ENCODE results near the gene ARGLU1.

The ARGLU1 gene

DNA sequence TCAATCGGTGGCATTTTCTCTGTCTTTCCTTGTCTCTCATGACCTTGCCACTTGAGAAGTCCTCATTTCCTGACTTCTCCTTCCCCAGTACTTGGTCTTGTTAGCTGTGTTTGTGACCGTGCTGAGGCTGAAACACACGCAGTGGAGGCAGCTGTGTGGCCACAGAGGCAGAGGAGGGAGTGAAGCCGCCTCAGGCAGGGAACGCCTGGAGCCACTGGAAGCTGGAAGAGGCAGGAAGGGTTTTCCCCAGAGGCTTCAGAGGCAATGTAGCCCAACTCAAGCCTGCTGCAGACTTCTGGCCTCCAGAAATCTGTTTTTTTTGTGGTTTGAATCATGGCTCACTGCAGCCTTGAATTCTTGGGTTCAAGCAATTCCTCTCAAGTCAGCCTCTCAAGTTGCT, 29.2 kb upstream of the ARGLU1 start:
- H3K4me3 ChIP-seq (replicated peaks; ENCODE audit: low read depth, low read length) = no peak overlapping the region

DNA sequence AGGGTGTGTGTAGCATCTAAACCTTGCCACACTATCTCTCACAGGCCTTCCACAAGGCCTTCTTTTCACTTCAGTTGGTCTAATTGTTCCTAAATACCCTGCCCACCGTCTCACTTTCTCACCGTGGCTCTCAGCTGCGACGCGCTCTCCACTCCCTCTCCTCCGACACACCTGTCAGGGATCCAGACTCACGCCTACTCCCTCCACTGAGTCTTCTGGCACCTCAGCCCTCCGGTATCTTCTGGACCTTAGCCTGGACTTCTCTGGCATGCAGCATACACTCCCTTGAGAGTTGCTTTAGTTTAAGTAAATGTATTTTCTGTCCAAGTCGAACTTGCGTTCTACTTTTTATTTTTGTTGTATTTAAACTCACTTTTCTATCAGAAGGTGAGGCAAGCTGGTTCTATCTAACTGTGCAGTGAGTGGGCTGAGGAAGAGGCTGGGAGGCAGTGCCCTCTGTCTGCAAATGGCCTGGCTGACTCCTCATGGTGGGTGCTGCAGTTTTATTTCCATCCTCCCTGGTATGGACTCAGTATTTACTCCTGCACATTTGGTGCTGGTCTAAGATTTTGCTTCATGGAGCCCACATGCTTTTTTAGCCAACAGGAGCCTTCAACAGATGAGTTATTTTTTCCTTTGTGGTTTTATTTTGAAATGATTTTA, 28.5 kb upstream of the ARGLU1 start:
- TF ChIP-seq, protein P1, sequence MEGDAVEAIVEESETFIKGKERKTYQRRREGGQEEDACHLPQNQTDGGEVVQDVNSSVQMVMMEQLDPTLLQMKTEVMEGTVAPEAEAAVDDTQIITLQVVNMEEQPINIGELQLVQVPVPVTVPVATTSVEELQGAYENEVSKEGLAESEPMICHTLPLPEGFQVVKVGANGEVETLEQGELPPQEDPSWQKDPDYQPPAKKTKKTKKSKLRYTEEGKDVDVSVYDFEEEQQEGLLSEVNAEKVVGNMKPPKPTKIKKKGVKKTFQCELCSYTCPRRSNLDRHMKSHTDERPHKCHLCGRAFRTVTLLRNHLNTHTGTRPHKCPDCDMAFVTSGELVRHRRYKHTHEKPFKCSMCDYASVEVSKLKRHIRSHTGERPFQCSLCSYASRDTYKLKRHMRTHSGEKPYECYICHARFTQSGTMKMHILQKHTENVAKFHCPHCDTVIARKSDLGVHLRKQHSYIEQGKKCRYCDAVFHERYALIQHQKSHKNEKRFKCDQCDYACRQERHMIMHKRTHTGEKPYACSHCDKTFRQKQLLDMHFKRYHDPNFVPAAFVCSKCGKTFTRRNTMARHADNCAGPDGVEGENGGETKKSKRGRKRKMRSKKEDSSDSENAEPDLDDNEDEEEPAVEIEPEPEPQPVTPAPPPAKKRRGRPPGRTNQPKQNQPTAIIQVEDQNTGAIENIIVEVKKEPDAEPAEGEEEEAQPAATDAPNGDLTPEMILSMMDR (IDR thresholded peaks at IDR 0.05; ENCODE audit: low read depth, low read length, missing control alignments) = no peak
- DNase-seq (ENCODE audit: extremely low read depth, low read depth) = no peak

More for the DNA sequence above, 29.2 kb upstream of the ARGLU1 start:
- TF ChIP-seq, protein P1 (IDR thresholded peaks at IDR 0.05; ENCODE audit: low read depth, low read length, missing control alignments) = no peak
- no peak for DNase-seq (ENCODE audit: extremely low read depth, low read depth)

DNA sequence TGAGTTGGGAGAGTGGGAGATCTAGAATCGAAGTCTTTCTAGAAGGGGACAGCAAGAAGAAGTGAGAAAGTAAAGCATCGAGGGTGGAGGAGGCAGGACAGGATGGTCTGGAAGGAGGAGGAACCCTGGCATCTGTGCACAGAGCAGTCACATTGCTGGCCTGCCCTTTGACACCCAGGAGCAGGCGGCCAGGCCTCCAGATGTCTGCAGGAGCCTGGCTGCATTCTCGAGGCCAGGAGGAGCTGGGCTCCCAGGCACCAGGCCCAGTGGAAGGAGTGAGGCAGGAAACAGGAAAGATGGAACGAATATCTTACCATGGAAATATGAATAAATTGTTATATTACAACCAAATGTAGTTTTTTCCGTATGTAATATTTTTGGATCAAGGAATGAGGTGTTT, 27.7 kb upstream of the ARGLU1 start:
- H3K4me3 ChIP-seq (replicated peaks; ENCODE audit: low read depth, low read length) = no peak overlapping the region
- no peak for DNase-seq (ENCODE audit: extremely low read depth, low read depth)
- TF ChIP-seq, protein P1 (IDR thresholded peaks at IDR 0.05; ENCODE audit: low read depth, low read length, missing control alignments) = no peak

More for the DNA sequence above, 28.5 kb upstream of the ARGLU1 start:
- H3K4me3 ChIP-seq (replicated peaks; ENCODE audit: low read depth, low read length) = no peak overlapping the region

DNA sequence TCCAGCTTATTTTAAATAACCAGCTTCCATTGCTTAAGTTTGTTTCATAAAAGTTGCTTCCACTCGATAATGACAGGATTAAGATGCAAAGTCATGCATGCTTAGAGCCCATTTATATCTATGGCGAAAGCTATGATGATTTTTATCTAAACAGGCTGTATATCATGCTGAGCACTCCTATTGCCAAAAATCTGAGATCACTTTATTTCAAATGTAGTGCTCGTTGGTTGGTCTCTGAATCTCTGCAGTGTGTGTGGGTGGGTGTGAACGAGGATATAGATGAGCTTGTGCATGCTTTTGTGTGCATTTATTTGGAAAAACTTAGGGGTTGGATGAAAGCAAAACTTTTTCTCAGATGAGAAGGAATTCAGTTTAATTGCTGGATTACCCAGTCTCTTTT, 27.0 kb upstream of the ARGLU1 start:
- TF ChIP-seq, protein P1 (IDR thresholded peaks at IDR 0.05; ENCODE audit: low read depth, low read length, missing control alignments) = no peak
- no peak for DNase-seq (ENCODE audit: extremely low read depth, low read depth)
- no peak overlapping the region for H3K4me3 ChIP-seq (replicated peaks; ENCODE audit: low read depth, low read length)

DNA sequence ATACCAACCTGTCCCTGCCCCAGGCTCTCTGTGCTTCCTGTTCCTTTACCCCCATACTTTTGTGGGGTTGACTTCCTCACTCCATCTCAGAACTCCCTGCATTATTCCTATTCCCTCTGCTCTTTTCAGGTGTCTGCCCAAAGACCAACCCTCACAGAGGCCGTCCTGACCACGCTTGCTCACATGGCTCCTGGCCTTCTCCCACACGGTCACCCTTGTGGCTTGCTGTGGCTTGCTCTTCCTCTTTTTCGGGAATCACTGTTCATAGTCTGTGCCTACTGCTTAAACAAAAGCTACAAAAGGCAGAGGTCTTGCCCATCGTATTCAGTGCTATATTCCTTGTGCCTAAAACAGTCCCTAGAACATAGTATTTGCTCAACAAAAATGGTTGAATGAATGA, 25.2 kb upstream of the ARGLU1 start:
- TF ChIP-seq, protein P1 (IDR thresholded peaks at IDR 0.05; ENCODE audit: low read depth, low read length, missing control alignments) = no peak
- no peak for DNase-seq (ENCODE audit: extremely low read depth, low read depth)
- no peak overlapping the region for H3K4me3 ChIP-seq (replicated peaks; ENCODE audit: low read depth, low read length)

DNA sequence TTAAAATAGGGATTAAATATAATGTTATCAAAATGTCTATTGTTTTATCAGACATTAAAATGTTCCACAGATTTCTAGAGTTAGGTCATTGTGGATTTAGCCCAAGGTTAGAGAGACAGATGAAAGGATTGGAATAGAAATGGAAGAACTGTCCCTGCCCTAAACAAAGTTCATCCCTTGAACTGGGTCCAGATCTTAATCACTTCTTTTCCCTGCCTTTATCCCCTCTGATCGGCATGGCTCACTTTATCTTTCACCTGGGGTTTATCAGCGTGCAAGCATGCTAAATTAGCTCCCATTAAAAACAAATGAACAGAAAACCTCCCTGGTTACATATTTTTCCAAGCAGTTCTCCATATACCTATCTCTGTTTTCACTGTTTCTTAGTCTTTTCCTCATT, 23.4 kb upstream of the ARGLU1 start:
- DNase-seq (ENCODE audit: extremely low read depth, low read depth) = no peak
- TF ChIP-seq, protein P1 (IDR thresholded peaks at IDR 0.05; ENCODE audit: low read depth, low read length, missing control alignments) = no peak
- H3K4me3 ChIP-seq (replicated peaks; ENCODE audit: low read depth, low read length) = no peak overlapping the region

DNA sequence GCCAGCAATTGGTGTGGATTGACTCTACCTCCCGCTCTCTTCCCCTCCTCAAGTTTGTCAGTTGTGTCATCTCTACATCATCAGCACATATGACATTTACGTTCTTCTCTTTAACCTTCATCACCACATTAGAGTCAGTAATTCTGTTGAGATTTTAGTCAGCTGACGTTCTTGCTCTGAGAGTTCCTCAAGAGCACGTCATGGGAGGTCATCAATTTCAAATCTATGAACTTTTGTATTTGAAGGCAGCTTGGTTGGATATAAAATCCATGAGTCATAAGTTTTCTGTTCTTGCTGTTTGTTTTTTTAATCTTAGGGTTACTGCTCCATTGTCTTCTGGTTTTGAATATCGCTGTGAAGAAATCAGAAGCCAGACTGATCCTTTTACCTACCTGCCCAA, 21.8 kb upstream of the ARGLU1 start:
- DNase-seq (ENCODE audit: extremely low read depth, low read depth) = no peak
- TF ChIP-seq, protein P1 (IDR thresholded peaks at IDR 0.05; ENCODE audit: low read depth, low read length, missing control alignments) = no peak
- no peak overlapping the region for H3K4me3 ChIP-seq (replicated peaks; ENCODE audit: low read depth, low read length)
